Activated CD4-positive, CD25-positive, alpha-beta regulatory T cell treated with anti-CD3 and anti-CD28 coated beads, Interleukin-2, amount 50 U/mL, for 16 hours (primary cell): ENCODE data around the gene MYL6B.
"Not testable (repeated sequence)": the region's sequence is repeated elsewhere in the genome, so short reads cannot be mapped to it uniquely, and the experiment has no call there.

Experiments
- DNase-seq: peaks from one replicate; pipeline ENCODE4 v3.0.0-alpha.2; 2020; ENCODE audit warnings: low read depth, low spot score

The MYL6B gene

GRCh38 chr12:56152132-56152755 is at the start of gene MYL6B:
TSS of gene MYL6B (plus strand) at chr12:56152587. CDS start at chr12:56153919, 1,332 bp downstream.
- DNase-seq, result peak; percentile 90

GRCh38 chr12:56102683-56103065 is 49.7 kb upstream of the MYL6B start:
- DNase-seq, result no peak

GRCh38 chr12:56103066-56103711 is 49.2 kb upstream of the MYL6B start:
- no peak for DNase-seq

- DNase-seq, result no peak
Measured at GRCh38 chr12:56103823-56104108, 48.6 kb upstream of the MYL6B start.

GRCh38 chr12:56104109-56104814 is 48.1 kb upstream of the MYL6B start, which contains the start of gene PA2G4:
TSS of gene PA2G4 (plus strand) at chr12:56104559. CDS start at chr12:56104738, 179 bp downstream.
- DNase-seq, result peak; percentile 94

GRCh38 chr12:56104815-56105608 is 47.4 kb upstream of the MYL6B start:
- no peak for DNase-seq

GRCh38 chr12:56105609-56105902 is 46.8 kb upstream of the MYL6B start:
- no peak for DNase-seq

- no peak for DNase-seq
Measured at GRCh38 chr12:56107242-56107641, 45.1 kb upstream of the MYL6B start.

GRCh38 chr12:56110571-56110970 is 41.8 kb upstream of the MYL6B start:
- no peak for DNase-seq

GRCh38 chr12:56114084-56114483 is 38.3 kb upstream of the MYL6B start:
- no peak for DNase-seq

GRCh38 chr12:56115329-56115728 is 37.1 kb upstream of the MYL6B start:
- DNase-seq, result no peak

- DNase-seq, result peak; percentile 91
Measured at GRCh38 chr12:56116267-56117081, 35.9 kb upstream of the MYL6B start, which contains the start of gene RPL41. TSS of gene RPL41 (plus strand) at chr12:56116633.

GRCh38 chr12:56117082-56117706 is 35.2 kb upstream of the MYL6B start:
- not testable (repeated sequence) for DNase-seq

- peak; percentile 98 for DNase-seq
Measured at GRCh38 chr12:56117778-56118687, 34.4 kb upstream of the MYL6B start, which contains the start of gene ZC3H10. TSS of gene ZC3H10 (plus strand) at chr12:56118266. CDS start at chr12:56120563, 2,297 bp downstream.

- no peak for DNase-seq
Measured at GRCh38 chr12:56118688-56119357, 33.6 kb upstream of the MYL6B start.

GRCh38 chr12:56119361-56119796 is 33.0 kb upstream of the MYL6B start:
- peak; percentile 31 for DNase-seq

GRCh38 chr12:56120158-56120846 is 32.1 kb upstream of the MYL6B start:
- no peak for DNase-seq

- no peak for DNase-seq
Measured at GRCh38 chr12:56121204-56121870, 31.1 kb upstream of the MYL6B start.
